ENCODE data around the gene PEDS1.
"Not testable (repeated sequence)": the region's sequence is repeated elsewhere in the genome, so short reads cannot be mapped to it uniquely, and the experiment has no call there.

PEDS1 gene
- long read RNA-seq, donor 1, full-length matches to known transcripts: 4 of 4 reads
- long read RNA-seq, donor 1, partial matches to known transcripts: 0 of 4 reads
- long read RNA-seq, donor 1, other reads (novel, unspliced or antisense): 0 of 4 reads
- long read RNA-seq, donor 2, full-length matches to known transcripts: 7 of 7 reads
- long read RNA-seq, donor 2, partial matches to known transcripts: 0 of 7 reads
- long read RNA-seq, donor 2, other reads (novel, unspliced or antisense): 0 of 7 reads
- long read RNA-seq, donor 3, full-length matches to known transcripts: 6 of 6 reads
- long read RNA-seq, donor 3, partial matches to known transcripts: 0 of 6 reads
- long read RNA-seq, donor 3, other reads (novel, unspliced or antisense): 0 of 6 reads
- long read RNA-seq, donor 4, full-length matches to known transcripts: 12 of 12 reads
- long read RNA-seq, donor 4, partial matches to known transcripts: 0 of 12 reads
- long read RNA-seq, donor 4, other reads (novel, unspliced or antisense): 0 of 12 reads
- long read RNA-seq, donor 5, full-length matches to known transcripts: 10 of 10 reads
- long read RNA-seq, donor 5, partial matches to known transcripts: 0 of 10 reads
- long read RNA-seq, donor 5, other reads (novel, unspliced or antisense): 0 of 10 reads
- long read RNA-seq, donor 6, full-length matches to known transcripts: 8 of 8 reads
- long read RNA-seq, donor 6, partial matches to known transcripts: 0 of 8 reads
- long read RNA-seq, donor 6, other reads (novel, unspliced or antisense): 0 of 8 reads
- long read RNA-seq, donor 7, full-length matches to known transcripts: 13 of 18 reads
- long read RNA-seq, donor 7, partial matches to known transcripts: 5 of 18 reads
- long read RNA-seq, donor 7, other reads (novel, unspliced or antisense): 0 of 18 reads
- long read RNA-seq, donor 8, full-length matches to known transcripts: 12 of 12 reads
- long read RNA-seq, donor 8, partial matches to known transcripts: 0 of 12 reads
- long read RNA-seq, donor 8, other reads (novel, unspliced or antisense): 0 of 12 reads

DNA sequence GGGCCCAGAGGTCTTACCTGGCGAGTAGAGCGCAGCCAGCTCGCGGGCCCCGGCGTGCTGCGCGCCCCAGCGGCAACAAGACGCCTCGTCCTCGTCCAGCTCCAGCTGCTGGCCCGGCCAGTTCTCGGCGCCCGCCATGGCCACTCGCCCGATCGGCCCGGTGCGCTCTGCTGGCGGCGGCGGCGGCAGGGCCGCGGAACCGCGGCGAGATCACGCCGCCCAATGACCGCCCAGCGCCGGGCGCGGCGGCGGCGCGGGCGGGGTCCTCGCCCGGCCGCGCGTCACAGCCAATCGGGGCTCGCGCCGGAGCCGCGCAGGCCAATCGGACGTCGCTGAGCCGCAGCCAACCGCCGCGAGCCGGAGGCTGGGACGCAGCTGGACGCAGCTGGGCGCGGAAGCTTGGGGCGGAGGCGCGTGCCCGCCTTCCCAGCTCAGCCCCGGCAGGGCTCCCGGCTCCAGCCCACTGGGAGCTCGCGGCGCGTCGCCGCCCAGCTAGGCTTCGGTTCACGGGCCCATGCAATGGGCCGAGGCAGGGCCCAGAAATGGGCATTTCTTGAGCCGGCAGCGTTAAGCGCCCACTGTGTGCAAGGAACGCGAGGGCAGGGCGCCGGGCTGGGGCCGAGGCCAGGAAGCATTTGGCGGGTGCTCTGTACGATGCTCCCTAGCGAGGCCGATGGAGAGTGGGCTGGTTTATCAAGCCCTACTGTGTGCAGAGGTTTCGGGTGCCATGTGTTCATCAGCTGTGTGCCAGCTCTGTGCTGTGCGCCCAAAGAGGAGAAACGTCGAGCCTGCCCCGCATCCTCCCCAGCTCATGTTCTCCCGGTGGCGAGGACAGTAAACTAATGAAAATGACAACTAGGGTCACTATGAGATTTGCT is at the start of gene PEDS1:
TSS of gene PEDS1 (minus strand) at position 224 of the 878 bp plus-strand sequence. CDS start at position 138, 86 bp downstream.
- peak; percentile 87 for DNase-seq

DNA sequence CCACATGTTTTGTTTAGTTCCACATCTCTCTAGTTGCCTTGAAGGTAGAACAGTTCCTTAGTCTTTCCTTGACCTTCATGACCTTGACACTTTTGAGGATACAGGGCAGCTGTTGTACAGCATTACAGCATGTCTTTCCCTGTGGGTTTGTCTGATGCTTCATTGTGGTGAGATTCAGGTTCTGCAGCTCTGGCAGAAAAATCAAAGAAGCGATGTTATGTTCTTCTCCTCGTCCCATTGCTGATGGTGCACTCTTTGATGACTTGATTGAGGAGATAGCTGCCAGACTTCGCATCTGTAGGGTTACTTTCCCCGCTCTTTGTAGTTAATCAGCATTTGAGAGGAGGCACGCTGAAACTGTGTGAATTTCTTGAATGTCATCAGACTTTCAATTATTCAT is 49.2 kb upstream of the PEDS1 start:
- DNase-seq: no peak

DNA sequence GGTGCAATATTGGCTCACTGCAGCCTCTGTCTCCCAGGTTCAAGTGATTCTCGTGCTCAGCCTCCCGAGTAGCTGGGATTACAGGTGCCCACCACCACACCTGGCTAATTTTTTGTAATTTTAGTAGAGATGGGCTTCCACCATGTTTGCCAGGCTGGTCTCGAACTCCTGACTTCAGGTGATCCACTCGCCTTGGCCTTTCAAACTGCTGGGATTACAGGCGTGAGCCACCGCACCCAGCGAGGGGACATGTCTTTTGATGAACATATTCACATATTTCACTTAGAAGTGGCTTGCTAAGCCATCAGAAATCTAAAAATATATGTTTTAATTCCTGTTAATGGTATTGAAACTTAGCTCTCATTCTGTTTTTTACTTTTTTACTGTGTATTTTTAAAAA is 48.2 kb upstream of the PEDS1 start:
- DNase-seq: not testable (repeated sequence)

DNA sequence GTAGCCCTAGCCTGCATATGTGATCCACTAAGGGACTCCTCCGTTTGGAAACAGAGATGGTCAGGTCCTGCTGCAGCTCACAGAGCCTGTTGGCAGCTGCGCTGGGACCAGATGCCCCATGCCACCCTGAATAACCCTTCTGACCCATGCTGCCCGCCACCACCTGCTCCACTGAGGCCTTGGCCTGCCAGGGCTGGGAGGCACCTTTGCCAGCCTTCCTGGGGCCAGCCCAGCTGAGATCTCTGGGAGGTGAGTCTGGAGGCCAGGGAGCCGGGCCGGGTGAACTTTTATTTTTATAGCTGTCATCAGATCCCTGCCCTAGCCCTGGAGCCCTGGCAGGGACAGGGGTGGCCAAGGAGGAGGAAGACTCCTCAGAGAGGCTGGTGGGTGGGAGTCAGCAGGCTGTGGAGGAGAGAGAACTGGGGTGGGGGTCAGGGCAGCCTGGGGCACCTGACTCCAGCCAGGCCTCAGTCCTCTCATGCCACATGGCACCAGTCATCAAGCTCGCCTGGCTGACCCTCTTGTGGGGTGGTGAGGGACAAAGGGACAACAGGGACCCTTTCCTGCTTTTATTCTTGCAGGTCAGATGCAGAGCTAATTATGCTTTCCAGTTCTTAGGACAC is 47.1 kb upstream of the PEDS1 start:
- no peak for DNase-seq

DNA sequence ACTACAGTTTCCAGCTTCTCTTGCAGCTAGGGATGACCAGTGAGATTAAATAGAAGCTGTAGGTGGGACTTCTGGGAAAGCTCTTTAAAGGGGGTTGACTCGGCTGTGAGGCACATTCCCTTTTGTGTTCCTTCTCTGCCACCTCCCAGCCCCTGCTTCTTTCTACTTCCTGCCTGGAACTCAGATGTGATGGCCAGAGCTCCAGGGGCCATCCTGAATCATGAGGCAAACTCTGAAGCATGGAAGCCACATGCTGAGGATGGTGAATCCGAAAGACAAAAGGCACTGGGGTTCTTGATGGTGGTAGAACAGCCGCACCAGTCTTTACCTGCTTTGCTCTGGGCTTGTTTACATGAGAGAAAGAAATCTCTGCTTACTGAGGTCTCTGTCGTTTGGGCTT is 46.2 kb upstream of the PEDS1 start:
- no peak for DNase-seq

DNA sequence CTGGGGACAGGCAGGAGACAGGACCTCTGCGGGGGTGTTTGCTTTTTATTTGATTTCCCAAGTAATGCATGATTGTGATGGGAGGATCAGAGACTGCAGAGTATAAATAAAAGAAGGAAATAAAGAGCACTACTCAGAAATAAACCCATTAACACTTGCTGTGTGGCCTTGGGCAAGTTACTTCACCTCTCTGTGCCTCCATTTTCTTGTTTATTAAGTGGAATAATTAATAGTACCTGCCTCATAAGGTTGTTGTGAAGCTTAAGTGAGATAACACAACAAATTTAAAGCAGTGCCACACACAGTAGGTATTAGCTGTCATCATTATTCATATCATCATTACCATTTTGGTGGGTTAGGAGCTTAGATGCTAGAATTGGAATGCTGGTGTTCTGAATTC is 45.2 kb upstream of the PEDS1 start:
- DNase-seq: no peak

DNA sequence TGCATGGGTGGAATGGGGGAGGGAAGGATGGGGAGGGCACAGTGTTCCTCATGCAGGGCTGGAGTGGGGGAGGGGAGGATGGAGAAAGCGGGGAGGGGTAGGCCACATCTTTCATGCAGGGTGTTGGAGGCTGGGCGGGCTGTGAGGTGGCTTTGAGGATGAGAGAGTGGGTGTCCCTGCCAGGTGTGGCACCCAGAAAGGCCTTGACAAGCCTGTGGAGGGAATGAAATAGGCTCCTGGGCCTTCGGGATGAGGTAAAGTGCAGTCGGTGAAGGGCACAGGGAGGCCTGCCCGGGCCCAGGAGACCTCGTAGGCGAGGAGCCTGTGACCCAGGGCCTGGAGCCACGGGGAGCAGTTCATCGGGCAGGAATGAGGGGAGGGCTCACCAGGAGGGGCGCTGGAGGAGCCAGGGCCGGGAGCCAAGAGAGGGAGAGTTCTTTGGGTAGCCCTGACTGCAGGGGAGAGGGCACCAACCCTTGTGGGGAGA is 44.7 kb upstream of the PEDS1 start:
- DNase-seq: no peak

DNA sequence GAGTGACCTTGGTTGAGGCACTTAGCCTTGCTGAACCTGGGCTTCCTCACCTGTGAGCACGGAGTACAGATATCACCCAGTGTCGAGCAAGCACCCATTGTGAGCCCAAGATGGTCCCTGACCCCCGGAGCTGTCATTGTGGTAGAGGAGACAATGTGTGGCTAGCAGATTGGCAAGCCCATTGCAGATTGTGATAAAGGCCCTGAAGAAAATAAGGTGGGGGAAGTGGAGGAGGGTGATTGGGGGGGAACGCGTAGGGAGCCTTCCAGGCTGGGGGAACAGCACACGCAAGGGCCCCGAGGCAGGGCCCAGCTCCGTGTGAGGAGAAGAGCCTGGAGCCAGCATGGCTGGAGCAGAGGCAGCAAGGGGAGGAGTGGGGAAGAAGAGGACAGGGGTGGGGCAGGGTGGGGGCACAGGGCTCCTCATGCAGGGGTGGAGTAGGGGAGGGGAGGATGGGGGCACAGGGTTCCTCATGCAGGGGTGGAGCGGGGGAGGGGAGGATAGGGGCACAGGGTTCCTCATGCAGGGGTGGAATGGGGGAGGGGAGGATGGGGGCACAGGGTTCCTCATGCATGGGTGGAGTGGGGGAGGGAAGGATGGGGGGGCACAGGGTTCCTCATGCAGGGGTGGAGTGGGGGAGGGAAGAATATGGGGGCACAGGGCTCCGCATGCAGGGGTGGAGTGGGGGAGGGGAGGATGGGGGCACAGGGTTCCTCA is 44.1 kb upstream of the PEDS1 start:
- no peak for DNase-seq

DNA sequence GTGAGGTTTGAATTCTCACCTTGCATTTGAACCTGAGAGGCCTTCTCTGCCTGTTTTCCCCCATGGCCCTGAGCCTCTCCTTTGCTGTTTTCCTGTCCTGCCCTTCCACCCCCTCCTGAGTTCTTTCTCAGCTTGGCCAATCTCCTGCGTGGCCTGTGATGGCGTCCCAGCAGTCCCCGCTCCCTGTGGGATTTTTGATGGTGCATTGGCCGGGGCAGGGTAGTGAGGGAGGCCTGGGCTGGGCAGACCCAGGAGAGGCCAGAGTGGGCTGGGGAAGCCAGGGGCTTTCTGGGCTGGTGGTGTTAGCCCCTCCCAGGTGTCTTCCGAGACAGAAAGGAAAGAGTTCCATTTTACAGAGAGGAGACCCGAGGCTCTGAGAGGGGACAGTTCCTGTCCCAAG is 43.4 kb upstream of the PEDS1 start:
- no peak for DNase-seq

DNA sequence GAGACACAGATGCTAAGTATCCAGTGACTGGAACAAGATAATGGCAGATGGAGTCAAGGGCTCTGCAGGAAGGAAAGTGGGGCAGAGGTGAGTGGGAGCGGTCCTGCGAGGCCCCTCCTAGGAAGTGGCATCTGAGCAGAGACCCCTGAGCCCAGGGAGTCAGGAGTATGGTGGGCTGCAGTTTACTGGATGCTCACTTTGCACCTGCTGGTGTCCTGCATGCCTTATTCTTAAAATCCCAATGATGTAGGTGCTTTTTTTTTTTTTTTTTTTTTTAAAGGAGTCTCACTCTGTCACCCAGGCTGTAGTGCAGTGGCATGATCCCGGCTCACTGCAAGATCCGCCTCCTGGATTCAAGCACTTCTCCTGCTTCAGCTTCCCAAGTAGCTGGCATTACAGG is 42.7 kb upstream of the PEDS1 start:
- DNase-seq: no peak

DNA sequence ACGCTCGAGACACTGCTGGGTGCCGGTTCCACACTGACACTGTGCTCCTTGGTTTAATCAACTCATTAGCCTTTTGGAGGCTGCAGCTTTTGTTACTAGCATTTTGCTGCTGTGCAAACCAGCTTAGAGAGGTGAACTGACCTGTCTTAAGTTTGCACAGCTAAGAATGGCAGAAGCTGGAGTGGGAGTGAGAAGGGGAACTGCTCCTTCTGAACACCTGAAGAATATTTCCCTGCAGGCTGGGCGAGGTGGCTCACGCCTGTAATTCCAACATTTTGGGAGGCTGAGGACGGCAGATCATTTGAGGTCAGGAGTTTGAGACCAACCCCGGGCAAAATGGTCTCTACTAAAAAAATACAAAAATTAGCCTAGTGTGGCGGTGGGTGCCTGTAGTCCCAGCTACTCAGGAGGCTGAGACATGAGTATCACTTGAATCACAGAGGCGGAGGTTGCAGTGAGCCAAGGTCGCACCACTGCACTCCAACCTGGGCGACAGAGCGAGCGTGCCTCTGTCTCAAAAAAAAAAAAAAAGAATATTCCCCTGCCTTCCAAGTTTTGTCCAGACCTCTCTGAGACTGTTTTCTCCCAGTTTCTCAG is 42.1 kb upstream of the PEDS1 start:
- no peak for DNase-seq

DNA sequence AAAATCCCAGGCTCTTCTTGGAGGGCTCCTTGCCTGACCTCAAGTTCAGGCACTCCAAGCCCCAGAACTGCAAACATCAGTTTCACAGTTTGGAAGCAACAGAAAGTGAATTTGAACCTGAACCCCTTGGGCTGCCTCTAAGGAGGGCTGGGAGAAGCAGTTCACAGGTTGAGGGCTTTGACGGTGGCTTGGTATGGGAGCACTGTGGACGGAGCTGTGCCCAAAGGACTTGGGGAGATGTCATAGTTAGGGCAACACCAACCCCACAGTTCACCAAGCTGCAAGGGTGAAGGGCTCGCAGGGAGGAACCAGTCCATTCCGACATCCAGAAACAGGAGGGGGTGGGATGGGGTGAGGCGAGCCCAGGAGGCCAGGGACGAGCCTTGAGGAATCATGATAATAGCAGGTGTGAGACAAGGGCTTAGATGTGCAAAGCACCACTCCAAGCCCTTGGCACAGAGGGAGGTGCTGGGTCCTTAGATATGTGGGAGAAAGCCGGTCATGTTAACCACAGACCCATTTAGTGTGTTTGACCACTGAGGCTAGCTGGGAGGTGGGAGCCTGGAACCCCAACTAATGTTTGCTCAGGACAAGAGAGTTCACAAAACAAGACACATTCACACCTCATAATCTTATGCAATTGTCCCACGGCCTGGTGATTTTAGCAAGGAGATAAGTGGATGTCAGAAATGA is 41.5 kb upstream of the PEDS1 start:
- no peak for DNase-seq

DNA sequence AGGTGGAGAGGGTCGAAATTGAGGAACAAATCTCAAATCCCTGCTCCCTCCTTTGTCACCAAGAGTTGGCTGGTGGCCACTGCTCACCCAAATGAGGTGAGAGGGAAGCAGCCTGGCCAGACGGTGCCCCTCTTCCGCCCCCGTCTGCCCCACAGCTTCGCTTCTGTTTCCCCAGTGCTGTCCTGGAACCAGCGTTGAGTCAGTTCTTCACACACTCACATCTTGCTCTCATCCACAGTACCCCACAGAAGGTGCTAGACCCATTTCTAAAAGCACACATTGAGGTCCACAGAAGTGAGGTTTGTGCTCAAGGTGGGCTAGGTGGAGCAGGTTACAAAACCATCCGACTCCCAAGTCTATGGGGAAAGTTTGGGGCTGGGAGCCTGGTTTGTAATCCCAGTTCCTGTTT is 40.9 kb upstream of the PEDS1 start:
- no peak for DNase-seq

DNA sequence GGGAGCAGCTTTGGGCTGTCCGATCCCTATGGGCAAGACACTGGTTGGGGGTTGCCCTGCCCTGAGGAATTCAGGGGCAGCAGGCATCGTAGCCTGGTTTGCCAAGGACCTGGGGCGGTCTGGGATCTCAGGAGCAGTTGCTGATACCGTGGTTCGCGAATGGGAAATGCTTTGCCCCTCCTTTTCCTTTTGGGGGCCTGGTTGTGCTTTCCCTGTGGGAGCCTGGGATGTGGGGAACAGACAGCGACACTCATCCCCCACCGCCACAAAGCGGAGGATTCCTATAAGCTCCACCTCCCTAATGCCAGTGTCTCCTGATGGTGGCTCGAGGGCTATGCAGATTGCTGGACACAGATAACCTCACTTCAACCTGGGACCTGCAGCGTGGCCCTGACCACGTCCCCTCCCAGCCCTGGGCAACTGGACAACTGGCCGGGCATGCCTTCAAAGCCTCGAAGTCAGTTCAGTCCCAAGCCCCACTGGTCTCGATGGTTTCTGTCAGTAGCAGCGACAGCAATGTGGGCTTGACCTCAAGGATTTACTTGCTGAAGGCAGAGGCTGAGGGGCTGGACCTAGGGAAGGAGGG is 40.4 kb upstream of the PEDS1 start:
- DNase-seq: no peak

DNA sequence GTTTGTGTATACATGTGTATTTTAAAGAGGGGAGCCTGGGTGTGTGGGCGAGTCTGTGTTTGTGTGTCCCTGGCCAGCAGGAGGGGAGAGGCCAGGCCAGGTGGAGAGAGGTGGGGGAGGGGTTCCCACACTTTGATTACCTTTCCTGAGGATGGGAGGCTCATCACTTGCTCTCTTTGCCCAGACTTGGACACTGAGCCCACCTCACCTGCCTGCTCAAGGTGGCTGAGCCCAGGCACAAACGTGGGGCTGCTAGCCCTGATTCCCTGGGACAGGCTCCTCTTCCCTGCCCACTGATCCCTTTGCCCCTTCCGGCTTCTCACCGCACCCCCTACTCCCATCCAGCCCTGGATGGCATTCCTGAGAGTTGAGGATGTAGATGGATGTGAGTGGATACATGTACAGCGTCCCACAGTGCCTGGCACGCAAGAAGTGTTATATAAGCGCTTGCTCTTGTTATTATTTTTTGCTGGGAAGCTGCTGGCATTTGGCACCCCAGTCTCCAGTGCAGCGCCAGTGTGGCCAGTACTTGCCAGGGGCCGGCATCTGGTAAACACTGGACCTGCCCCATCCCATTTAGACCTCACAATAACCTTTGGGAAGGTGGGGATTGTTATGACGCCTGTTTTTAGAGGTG is 39.8 kb upstream of the PEDS1 start:
- DNase-seq: no peak

DNA sequence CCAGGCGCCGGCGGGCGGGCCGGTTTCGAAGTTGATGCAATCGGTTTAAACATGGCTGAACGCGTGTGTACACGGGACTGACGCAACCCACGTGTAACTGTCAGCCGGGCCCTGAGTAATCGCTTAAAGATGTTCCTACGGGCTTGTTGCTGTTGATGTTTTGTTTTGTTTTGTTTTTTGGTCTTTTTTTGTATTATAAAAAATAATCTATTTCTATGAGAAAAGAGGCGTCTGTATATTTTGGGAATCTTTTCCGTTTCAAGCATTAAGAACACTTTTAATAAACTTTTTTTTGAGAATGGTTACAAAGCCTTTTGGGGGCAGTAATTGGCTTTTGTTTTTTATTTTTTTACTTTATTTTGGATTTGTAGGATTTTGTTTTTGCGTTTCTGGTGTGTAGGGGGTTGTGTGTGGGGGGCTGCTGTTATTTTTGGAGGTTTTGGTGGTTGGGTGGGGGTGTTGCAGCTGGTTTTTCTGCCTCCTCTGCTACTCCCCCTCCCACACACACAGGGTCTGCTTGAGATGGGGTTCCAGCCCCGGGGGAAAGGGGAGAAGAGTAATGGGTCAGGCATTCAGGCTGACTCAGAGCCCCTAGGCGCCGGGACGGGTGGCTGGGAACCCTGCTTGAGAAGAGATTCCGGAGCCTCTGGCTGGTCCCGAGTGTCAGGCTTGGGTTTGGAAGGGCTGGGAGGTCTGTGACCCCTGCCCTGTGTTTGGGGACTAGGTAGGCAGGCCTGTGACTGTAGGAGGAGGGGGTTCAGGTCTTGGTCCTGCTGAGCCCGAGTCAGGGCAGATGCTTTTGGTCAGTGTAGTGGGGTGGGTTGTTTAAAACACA is 39.1 kb upstream of the PEDS1 start:
- peak; percentile 58 for DNase-seq

DNA sequence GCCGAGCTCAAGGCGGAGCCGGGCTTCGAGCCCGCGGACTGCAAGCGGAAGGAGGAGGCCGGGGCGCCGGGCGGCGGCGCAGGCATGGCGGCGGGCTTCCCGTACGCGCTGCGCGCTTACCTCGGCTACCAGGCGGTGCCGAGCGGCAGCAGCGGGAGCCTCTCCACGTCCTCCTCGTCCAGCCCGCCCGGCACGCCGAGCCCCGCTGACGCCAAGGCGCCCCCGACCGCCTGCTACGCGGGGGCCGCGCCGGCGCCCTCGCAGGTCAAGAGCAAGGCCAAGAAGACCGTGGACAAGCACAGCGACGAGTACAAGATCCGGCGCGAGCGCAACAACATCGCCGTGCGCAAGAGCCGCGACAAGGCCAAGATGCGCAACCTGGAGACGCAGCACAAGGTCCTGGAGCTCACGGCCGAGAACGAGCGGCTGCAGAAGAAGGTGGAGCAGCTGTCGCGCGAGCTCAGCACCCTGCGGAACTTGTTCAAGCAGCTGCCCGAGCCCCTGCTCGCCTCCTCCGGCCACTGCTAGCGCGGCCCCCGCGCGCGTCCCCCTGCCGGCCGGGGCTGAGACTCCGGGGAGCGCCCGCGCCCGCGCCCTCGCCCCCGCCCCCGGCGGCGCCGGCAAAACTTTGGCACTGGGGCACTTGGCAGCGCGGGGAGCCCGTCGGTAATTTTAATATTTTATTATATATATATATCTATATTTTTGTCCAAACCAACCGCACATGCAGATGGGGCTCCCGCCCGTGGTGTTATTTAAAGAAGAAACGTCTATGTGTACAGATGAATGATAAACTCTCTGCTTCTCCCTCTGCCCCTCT is 38.2 kb upstream of the PEDS1 start:
- DNase-seq: peak; percentile 94
